OCI-LY1 (cell line): ENCODE data around the gene YIF1A.

Experiments used
- EZH2 ChIP-seq: fragments of 200-600 bp; sonication (generic), shearing (Covaris generic); IDR thresholded peaks from 2 replicates; pipeline ENCODE4 v1.8.0; 2017; ENCODE audit warnings: borderline replicate concordance, mixed run types, mild to moderate bottlenecking, antibody characterized with exemption, low read length, moderate library complexity, mixed read lengths
- TF ChIP-seq, protein P1 (sequence below): fragments of 200-600 bp; sonication (generic), shearing (Covaris generic); IDR thresholded peaks from 2 replicates; pipeline ENCODE4 v1.5.1; 2017; ENCODE audit warnings: mild to moderate bottlenecking, antibody characterized with exemption, low read length, moderate library complexity, mixed read lengths

DNA sequence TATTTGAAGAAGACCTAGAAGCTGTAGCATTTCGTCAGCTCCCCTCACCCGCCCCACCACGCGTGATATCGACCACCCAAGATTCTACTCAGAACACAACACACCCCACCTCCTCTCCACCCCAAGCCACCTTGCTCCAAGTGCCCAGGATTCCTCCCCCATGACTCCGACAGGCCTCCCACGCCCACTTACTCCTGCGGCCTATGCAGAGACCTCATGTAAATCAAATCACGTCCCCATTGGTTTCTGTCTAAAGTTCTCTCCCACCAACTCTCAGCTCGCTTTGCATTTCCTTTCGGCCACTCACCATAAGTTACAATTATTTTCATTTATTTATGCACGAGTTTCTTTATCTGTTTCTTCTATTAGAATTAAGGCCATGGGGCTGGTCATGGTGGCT lies 13.7 kb upstream of the YIF1A start:
- TF ChIP-seq, protein P1, sequence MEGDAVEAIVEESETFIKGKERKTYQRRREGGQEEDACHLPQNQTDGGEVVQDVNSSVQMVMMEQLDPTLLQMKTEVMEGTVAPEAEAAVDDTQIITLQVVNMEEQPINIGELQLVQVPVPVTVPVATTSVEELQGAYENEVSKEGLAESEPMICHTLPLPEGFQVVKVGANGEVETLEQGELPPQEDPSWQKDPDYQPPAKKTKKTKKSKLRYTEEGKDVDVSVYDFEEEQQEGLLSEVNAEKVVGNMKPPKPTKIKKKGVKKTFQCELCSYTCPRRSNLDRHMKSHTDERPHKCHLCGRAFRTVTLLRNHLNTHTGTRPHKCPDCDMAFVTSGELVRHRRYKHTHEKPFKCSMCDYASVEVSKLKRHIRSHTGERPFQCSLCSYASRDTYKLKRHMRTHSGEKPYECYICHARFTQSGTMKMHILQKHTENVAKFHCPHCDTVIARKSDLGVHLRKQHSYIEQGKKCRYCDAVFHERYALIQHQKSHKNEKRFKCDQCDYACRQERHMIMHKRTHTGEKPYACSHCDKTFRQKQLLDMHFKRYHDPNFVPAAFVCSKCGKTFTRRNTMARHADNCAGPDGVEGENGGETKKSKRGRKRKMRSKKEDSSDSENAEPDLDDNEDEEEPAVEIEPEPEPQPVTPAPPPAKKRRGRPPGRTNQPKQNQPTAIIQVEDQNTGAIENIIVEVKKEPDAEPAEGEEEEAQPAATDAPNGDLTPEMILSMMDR = no peak
- TF ChIP-seq EZH2 = no peak
